WTC11 (cell line): ENCODE measurements around the gene PRPF8.

ENCODE experiments used
- CTCF ChIP-seq: fragments of 200-600 bp; IDR thresholded peaks from 2 replicates; pipeline ENCODE4 v1.8.0; 2022; ENCODE audit warnings: antibody characterized with exemption
- JUN ChIP-seq: sonication (generic); formaldehyde crosslinking; IDR thresholded peaks from 2 replicates; pipeline ENCODE4 v1.8.0; 2023; ENCODE audit warnings: mild to moderate bottlenecking, missing genetic modification reagents
- NR2C2 ChIP-seq: sonication (generic); formaldehyde crosslinking; IDR thresholded peaks from 2 replicates; pipeline ENCODE4 v1.8.0; 2022; ENCODE audit warnings: mild to moderate bottlenecking, missing genetic modification reagents
- NR3C1 ChIP-seq: sonication (generic); formaldehyde crosslinking; conservative IDR thresholded peaks from 2 replicates; pipeline ENCODE4 v1.8.1; 2023; ENCODE audit warnings: low read depth, mild to moderate bottlenecking, missing genetic modification reagents
- USF2 ChIP-seq: sonication (generic); formaldehyde crosslinking; IDR thresholded peaks from 2 replicates; pipeline ENCODE4 v1.8.1; 2023; ENCODE audit warnings: mild to moderate bottlenecking, missing genetic modification reagents, moderate library complexity
- ZBTB43 ChIP-seq: sonication (generic); formaldehyde crosslinking; IDR thresholded peaks from 2 replicates; pipeline ENCODE4 v1.8.1; 2023; ENCODE audit warnings: mild to moderate bottlenecking, missing genetic modification reagents
- ZNF121 ChIP-seq: sonication (generic); formaldehyde crosslinking; IDR thresholded peaks from 2 replicates; pipeline ENCODE4 v1.8.0; 2023; ENCODE audit warnings: missing genetic modification reagents
- ZNF138 ChIP-seq: sonication (generic); formaldehyde crosslinking; conservative IDR thresholded peaks from 2 replicates; pipeline ENCODE4 v1.8.1; 2022; ENCODE audit warnings: mild to moderate bottlenecking, moderate library complexity, missing genetic modification reagents
- ZNF416 ChIP-seq: fragments of 250-450 bp; sonication (Bioruptor Pico); IDR thresholded peaks from 2 replicates; pipeline ENCODE4 v1.9.0; 2021; ENCODE audit warnings: mild to moderate bottlenecking, inconsistent platforms
- TF ChIP-seq, protein P1 (sequence below): sonication (generic); formaldehyde crosslinking; conservative IDR thresholded peaks from 2 replicates; pipeline ENCODE4 v1.8.1; 2023; ENCODE audit warnings: mild to moderate bottlenecking, low read depth, missing genetic modification reagents, moderate library complexity
- TF ChIP-seq, protein P2 (sequence below): sonication (generic); formaldehyde crosslinking; IDR thresholded peaks from 2 replicates; pipeline ENCODE4 v1.8.0; 2022; ENCODE audit warnings: mild to moderate bottlenecking, missing genetic modification reagents
- TF ChIP-seq, protein P3 (sequence below): fragments of 250-450 bp; sonication (Bioruptor Pico); IDR thresholded peaks from 2 replicates; pipeline ENCODE4 v1.9.0; 2021; ENCODE audit warnings: mild to moderate bottlenecking
- TF ChIP-seq, protein P4 (sequence below): sonication (generic); formaldehyde crosslinking; IDR thresholded peaks from 2 replicates; pipeline ENCODE4 v1.8.1; 2022; ENCODE audit warnings: low read depth, mild to moderate bottlenecking, moderate library complexity, missing genetic modification reagents, borderline replicate concordance

- TF ChIP-seq CTCF (no peak), NR2C2 (CRISPR knock-in tag) (no peak), USF2 (no peak), JUN (no peak), ZBTB43 (no peak), ZNF416 (CRISPR knock-in tag) (no peak), NR3C1 (no peak), ZNF138 (CRISPR knock-in tag) (no peak), ZNF121 (CRISPR knock-in tag) (no peak)
- TF ChIP-seq, protein P1, sequence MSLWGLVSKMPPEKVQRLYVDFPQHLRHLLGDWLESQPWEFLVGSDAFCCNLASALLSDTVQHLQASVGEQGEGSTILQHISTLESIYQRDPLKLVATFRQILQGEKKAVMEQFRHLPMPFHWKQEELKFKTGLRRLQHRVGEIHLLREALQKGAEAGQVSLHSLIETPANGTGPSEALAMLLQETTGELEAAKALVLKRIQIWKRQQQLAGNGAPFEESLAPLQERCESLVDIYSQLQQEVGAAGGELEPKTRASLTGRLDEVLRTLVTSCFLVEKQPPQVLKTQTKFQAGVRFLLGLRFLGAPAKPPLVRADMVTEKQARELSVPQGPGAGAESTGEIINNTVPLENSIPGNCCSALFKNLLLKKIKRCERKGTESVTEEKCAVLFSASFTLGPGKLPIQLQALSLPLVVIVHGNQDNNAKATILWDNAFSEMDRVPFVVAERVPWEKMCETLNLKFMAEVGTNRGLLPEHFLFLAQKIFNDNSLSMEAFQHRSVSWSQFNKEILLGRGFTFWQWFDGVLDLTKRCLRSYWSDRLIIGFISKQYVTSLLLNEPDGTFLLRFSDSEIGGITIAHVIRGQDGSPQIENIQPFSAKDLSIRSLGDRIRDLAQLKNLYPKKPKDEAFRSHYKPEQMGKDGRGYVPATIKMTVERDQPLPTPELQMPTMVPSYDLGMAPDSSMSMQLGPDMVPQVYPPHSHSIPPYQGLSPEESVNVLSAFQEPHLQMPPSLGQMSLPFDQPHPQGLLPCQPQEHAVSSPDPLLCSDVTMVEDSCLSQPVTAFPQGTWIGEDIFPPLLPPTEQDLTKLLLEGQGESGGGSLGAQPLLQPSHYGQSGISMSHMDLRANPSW, result no peak
- TF ChIP-seq, protein P2, sequence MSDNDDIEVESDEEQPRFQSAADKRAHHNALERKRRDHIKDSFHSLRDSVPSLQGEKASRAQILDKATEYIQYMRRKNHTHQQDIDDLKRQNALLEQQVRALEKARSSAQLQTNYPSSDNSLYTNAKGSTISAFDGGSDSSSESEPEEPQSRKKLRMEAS (CRISPR knock-in tag), result no peak
- TF ChIP-seq, protein P3, sequence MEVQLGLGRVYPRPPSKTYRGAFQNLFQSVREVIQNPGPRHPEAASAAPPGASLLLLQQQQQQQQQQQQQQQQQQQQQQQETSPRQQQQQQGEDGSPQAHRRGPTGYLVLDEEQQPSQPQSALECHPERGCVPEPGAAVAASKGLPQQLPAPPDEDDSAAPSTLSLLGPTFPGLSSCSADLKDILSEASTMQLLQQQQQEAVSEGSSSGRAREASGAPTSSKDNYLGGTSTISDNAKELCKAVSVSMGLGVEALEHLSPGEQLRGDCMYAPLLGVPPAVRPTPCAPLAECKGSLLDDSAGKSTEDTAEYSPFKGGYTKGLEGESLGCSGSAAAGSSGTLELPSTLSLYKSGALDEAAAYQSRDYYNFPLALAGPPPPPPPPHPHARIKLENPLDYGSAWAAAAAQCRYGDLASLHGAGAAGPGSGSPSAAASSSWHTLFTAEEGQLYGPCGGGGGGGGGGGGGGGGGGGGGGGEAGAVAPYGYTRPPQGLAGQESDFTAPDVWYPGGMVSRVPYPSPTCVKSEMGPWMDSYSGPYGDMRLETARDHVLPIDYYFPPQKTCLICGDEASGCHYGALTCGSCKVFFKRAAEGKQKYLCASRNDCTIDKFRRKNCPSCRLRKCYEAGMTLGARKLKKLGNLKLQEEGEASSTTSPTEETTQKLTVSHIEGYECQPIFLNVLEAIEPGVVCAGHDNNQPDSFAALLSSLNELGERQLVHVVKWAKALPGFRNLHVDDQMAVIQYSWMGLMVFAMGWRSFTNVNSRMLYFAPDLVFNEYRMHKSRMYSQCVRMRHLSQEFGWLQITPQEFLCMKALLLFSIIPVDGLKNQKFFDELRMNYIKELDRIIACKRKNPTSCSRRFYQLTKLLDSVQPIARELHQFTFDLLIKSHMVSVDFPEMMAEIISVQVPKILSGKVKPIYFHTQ (CRISPR knock-in tag), result no peak
- TF ChIP-seq, protein P4, sequence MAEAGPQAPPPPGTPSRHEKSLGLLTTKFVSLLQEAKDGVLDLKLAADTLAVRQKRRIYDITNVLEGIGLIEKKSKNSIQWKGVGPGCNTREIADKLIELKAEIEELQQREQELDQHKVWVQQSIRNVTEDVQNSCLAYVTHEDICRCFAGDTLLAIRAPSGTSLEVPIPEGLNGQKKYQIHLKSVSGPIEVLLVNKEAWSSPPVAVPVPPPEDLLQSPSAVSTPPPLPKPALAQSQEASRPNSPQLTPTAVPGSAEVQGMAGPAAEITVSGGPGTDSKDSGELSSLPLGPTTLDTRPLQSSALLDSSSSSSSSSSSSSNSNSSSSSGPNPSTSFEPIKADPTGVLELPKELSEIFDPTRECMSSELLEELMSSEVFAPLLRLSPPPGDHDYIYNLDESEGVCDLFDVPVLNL (CRISPR knock-in tag), result no peak
These were observed 72.3 kb downstream of the PRPF8 start for GRCh38 chr17:1612400-1612799.
